SKM-1 (cell line): ENCODE results near the gene SDCCAG8.

Source experiments
- DNase-seq: peaks from one replicate; lab custom pipeline; 2025; ENCODE audit not compliant: unreplicated experiment; lab: John Stamatoyannopoulos, UW

Gene SDCCAG8

GRCh38 chr1:243452092-243452491 is 196.3 kb downstream of the SDCCAG8 start:
- peak; percentile 86 for DNase-seq

- no peak for DNase-seq
Observed at GRCh38 chr1:243454328-243454997, 198.6 kb downstream of the SDCCAG8 start.

GRCh38 chr1:243455760-243456651 is 200.2 kb downstream of the SDCCAG8 start:
- no peak for DNase-seq

GRCh38 chr1:243457363-243457982 is 201.6 kb downstream of the SDCCAG8 start:
- DNase-seq: no peak

- peak; percentile 83 for DNase-seq
Observed at GRCh38 chr1:243459059-243459458, 203.2 kb downstream of the SDCCAG8 start.

GRCh38 chr1:243461700-243462099 is 205.9 kb downstream of the SDCCAG8 start:
- no peak for DNase-seq

- DNase-seq: no peak
Observed at GRCh38 chr1:243462929-243463697, 207.3 kb downstream of the SDCCAG8 start.

- DNase-seq: no peak
Observed at GRCh38 chr1:243465081-243465480, 209.2 kb downstream of the SDCCAG8 start.

GRCh38 chr1:243465738-243466137 is 209.9 kb downstream of the SDCCAG8 start:
- no peak for DNase-seq

GRCh38 chr1:243469497-243469896 is 213.7 kb downstream of the SDCCAG8 start:
- DNase-seq: no peak

- no peak for DNase-seq
Observed at GRCh38 chr1:243470502-243470901, 214.7 kb downstream of the SDCCAG8 start.

GRCh38 chr1:243471026-243471685 is 215.3 kb downstream of the SDCCAG8 start:
- peak; percentile 82 for DNase-seq

- DNase-seq: peak; percentile 28
Observed at GRCh38 chr1:243471754-243472745, 216.2 kb downstream of the SDCCAG8 start.

GRCh38 chr1:243473227-243474135 is 217.6 kb downstream of the SDCCAG8 start:
- DNase-seq: no peak

- no peak for DNase-seq
Observed at GRCh38 chr1:243474136-243474881, 218.5 kb downstream of the SDCCAG8 start.

GRCh38 chr1:243474906-243475305 is 219.1 kb downstream of the SDCCAG8 start:
- DNase-seq: no peak

- no peak for DNase-seq
Observed at GRCh38 chr1:243475966-243476365, 220.1 kb downstream of the SDCCAG8 start.
